IMR-90 (cell line): ENCODE measurements around the gene XAB2. TPM values are rescaled to one million over a fixed set of nuclear protein-coding genes. Genes with fewer than 3 reads are reported as not detected.

Experiments used
- ATAC-seq: fragments of 200-7000 bp; cut with Tn5 transposase; 2 replicates; pipeline ENCODE4 v1.9.1; 2020; ENCODE audit warnings: low read depth, mild to moderate bottlenecking, moderate library complexity
- BruUV-seq: library from RNA; stranded (reverse); fragments of 400-500 nt; replicated peaks from 2 replicates; lab custom pipeline; 2021; lab: Mats Ljungman, UMichigan
- CTCF ChIA-PET: fragments of 300-600 bp; formaldehyde crosslinking; extraction: SDS; loops from one replicate; lab custom pipeline; 2021; ENCODE audit warnings: antibody characterized with exemption; lab: Yijun Ruan, JAX
- POLR2A ChIA-PET: fragments of 300-600 bp; sonication (Branson Sonifier 250); formaldehyde crosslinking; loops from one replicate; lab custom pipeline; 2022; ENCODE audit warnings: antibody characterized with exemption; ENCODE audit not compliant: unreplicated experiment; lab: Charles Lee
- DNase-seq: peaks from one replicate; pipeline ENCODE4 v3.0.0; 2013
- H2AFZ ChIP-seq: replicated peaks from 2 replicates; pipeline ENCODE3; 2013; ENCODE audit warnings: low read length, mild to moderate bottlenecking; ENCODE audit not compliant: poor library complexity
- H2AK5ac ChIP-seq: 2 replicates; pipeline ENCODE4 v1.6.1; 2013; ENCODE audit warnings: low read depth, low read length, inconsistent platforms
- H2AK9ac ChIP-seq: replicated peaks from 2 replicates; pipeline ENCODE3; 2013; ENCODE audit warnings: mild to moderate bottlenecking, low read depth, low read length, moderate library complexity; ENCODE audit not compliant: poor library complexity
- H2BK120ac ChIP-seq: 2 replicates; pipeline ENCODE4 v1.6.1; 2013; ENCODE audit warnings: low read depth, low read length, inconsistent platforms
- H2BK15ac ChIP-seq: 3 replicates; pipeline ENCODE4 v1.6.1; 2013; ENCODE audit warnings: low read depth, low read length, inconsistent platforms
- H2BK20ac ChIP-seq: 2 replicates; pipeline ENCODE4 v1.6.1; 2013; ENCODE audit warnings: low read depth, mild to moderate bottlenecking, inconsistent platforms, low read length, moderate library complexity
- H2BK5ac ChIP-seq: 2 replicates; pipeline ENCODE4 v1.6.1; 2013; ENCODE audit warnings: mild to moderate bottlenecking, low read depth, low read length, inconsistent platforms; ENCODE audit not compliant: poor library complexity, severe bottlenecking
- H3K14ac ChIP-seq: replicated peaks from 2 replicates; pipeline ENCODE4 v1.6.1; 2013; ENCODE audit warnings: low read depth, low read length, inconsistent platforms
- H3K18ac ChIP-seq: 2 replicates; pipeline ENCODE4 v1.6.1; 2013; ENCODE audit warnings: low read depth, low read length, control low read depth
- H3K23ac ChIP-seq: 2 replicates; pipeline ENCODE4 v1.6.1; 2013; ENCODE audit warnings: low read depth, low read length, inconsistent platforms
- H3K27ac ChIP-seq: 2 replicates; pipeline ENCODE4 v1.5.1; 2013; ENCODE audit warnings: mild to moderate bottlenecking, control low read depth, low read length; ENCODE audit not compliant: insufficient read depth
- H3K27me3 ChIP-seq: 2 replicates; pipeline ENCODE4 v1.6.1; 2013; ENCODE audit warnings: low read length; ENCODE audit not compliant: control insufficient read depth, insufficient read depth
- H3K36me3 ChIP-seq: 2 replicates; pipeline ENCODE4 v1.6.1; 2013; ENCODE audit warnings: low read length, mixed read lengths; ENCODE audit not compliant: control insufficient read depth, insufficient read depth
- H3K4ac ChIP-seq: 2 replicates; pipeline ENCODE4 v1.6.1; 2013; ENCODE audit warnings: low read depth, low read length, inconsistent platforms
- H3K4me1 ChIP-seq: 2 replicates; pipeline ENCODE4 v1.6.1; 2013; ENCODE audit warnings: low read length, mixed read lengths; ENCODE audit not compliant: control insufficient read depth, insufficient read depth
- H3K4me2 ChIP-seq: 2 replicates; pipeline ENCODE4 v1.6.1; 2013; ENCODE audit warnings: low read depth, mild to moderate bottlenecking, control low read depth, low read length, moderate library complexity
- H3K4me3 ChIP-seq: 2 replicates; pipeline ENCODE4 v1.5.1; 2013; ENCODE audit warnings: low read depth, mild to moderate bottlenecking, control low read depth, low read length, moderate library complexity; ENCODE audit not compliant: insufficient read depth
- H3K56ac ChIP-seq: 2 replicates; pipeline ENCODE4 v1.6.1; 2013; ENCODE audit warnings: low read length, inconsistent platforms; ENCODE audit not compliant: insufficient read depth; ENCODE audit errors: extremely low read depth
- H3K79me1 ChIP-seq, 2 experiments: 2 replicates each; pipeline ENCODE4 v1.6.1; 2013; ENCODE audit warnings: low read length in 2 of 2, inconsistent platforms in 1 of 2, low read depth in 1 of 2
- H3K9ac ChIP-seq: 2 replicates; pipeline ENCODE4 v1.6.1; 2013; ENCODE audit warnings: low read depth, low read length, control low read depth
- H3K9me1 ChIP-seq: 2 replicates; pipeline ENCODE4 v1.6.1; 2013; ENCODE audit warnings: low read length, inconsistent platforms; ENCODE audit not compliant: insufficient read depth
- H3K9me3 ChIP-seq: 2 replicates; pipeline ENCODE4 v1.6.1; 2013; ENCODE audit warnings: low read length; ENCODE audit not compliant: control insufficient read depth, insufficient read depth
- H4K20me1 ChIP-seq: 2 replicates; pipeline ENCODE4 v1.6.1; 2013; ENCODE audit warnings: low read length, inconsistent platforms; ENCODE audit not compliant: insufficient read depth
- H4K5ac ChIP-seq: 2 replicates; pipeline ENCODE4 v1.6.1; 2013; ENCODE audit warnings: mild to moderate bottlenecking, low read depth, low read length, control low read depth
- H4K8ac ChIP-seq, 2 experiments: 2 replicates each; pipeline ENCODE4 v1.6.1; 2013; ENCODE audit warnings: low read depth in 2 of 2, low read length in 2 of 2, control low read depth in 1 of 2, inconsistent platforms in 1 of 2
- H4K91ac ChIP-seq: 2 replicates; pipeline ENCODE4 v1.6.1; 2013; ENCODE audit warnings: low read depth, low read length, inconsistent platforms; ENCODE audit not compliant: insufficient read depth
- CHD1 ChIP-seq: IDR thresholded peaks from 2 replicates; pipeline ENCODE4 v1.6.1; 2012; ENCODE audit warnings: low read depth, low read length, improper control_type of control experiment
- ELK1 ChIP-seq: fragments of 150-350 bp; IDR thresholded peaks from 2 replicates; pipeline ENCODE4 v1.6.1; 2016; ENCODE audit warnings: low read depth, mild to moderate bottlenecking, low read length, moderate library complexity, borderline replicate concordance
- MXI1 ChIP-seq: IDR thresholded peaks from 2 replicates; pipeline ENCODE4 v1.6.1; 2012; ENCODE audit warnings: low read depth, mild to moderate bottlenecking, low read length, moderate library complexity, borderline replicate concordance
- WGBS, 2 experiments: methylation state at CpG; one replicate each; pipeline versions ENCODE4 v1.1.5 to v1.1.7; 2013; ENCODE audit warnings: missing lambda C conversion rate in 2 of 2; ENCODE audit not compliant: insufficient read length in 1 of 2; ENCODE audit errors: extremely low coverage in 2 of 2; 5-methylcytosine and 5-hydroxymethylcytosine counted together
- dilution Hi-C: fragments of 300-500 bp; cut with HindIII; formaldehyde crosslinking; loops from one replicate; pipeline ENCODE4 v1.14.3; 2018; ENCODE audit warnings: low sequenced_read_pairs; ENCODE audit not compliant: unreplicated experiment
- in situ Hi-C: fragments of 300-500 bp; cut with MboI; formaldehyde crosslinking; loops from 3 replicates; pipeline ENCODE4 v1.14.3; 2019; ENCODE audit warnings: low sequenced_read_pairs, inconsistent platforms, mixed read lengths
- intact Hi-C: fragments of 100-400 bp; cut with micrococcal nuclease; formaldehyde crosslinking; loops from 2 replicates; pipeline ENCODE4 v1.10.0; 2022
- polyA plus RNA-seq, 3 experiments: library from polyadenylated mRNA; depleted of rRNA; stranded (reverse); fragments of >200 nt; gene quantifications; 2 replicates each; pipeline ENCODE4 v1.2.3, GENCODE V29; 2012; ENCODE audit warnings: low replicate concordance in 1 of 3
- total RNA-seq: library from RNA; depleted of rRNA; stranded (reverse); fragments of >200 nt; gene quantifications from 2 replicates; pipeline ENCODE4 v1.2.3, GENCODE V29; 2012

Gene XAB2
- total and polyA plus RNA-seq, 2 of the 4 experiments (the other 2 are of a cell fraction), result 29.9 to 34.4 TPM

- H3K4me3 ChIP-seq, result peak overlapping the region; percentile 46
- peak overlapping the region; percentile 26; the same call in 1 of the 2 replicates for H3K4me2 ChIP-seq
- no peaks in the 10 kb centered on the region for H3K79me1 ChIP-seq
- dilution Hi-C loops (no loop called here), intact Hi-C loops (no loop called here), in situ Hi-C loops (no loop called here)
- H3K4ac ChIP-seq, result no peak overlapping the region
- peaks cover 14% of the 10 kb centered on the region; the same call in 1 of the 2 replicates for H3K27me3 ChIP-seq
- H3K9me3 ChIP-seq, result no peaks in the 10 kb centered on the region
- BruUV-seq, result no TSS peak
- H3K56ac ChIP-seq, result no peak overlapping the region
- ChIA-PET POLR2A (no interaction called here), CTCF (interaction anchor here (1.2 kb wide), 2 partner anchors 15 to 163 kb away, joined by 3 read pairs; no protein-coding TSS in a partner anchor)
- H2AK9ac ChIP-seq, result peak overlapping the region; percentile 81
- WGBS, 2 experiments, result no CpG with 5 or more reads among the region's 30 CpGs
- H3K14ac ChIP-seq, result no peak overlapping the region
- no peak overlapping the region for H3K23ac ChIP-seq
- no peak overlapping the region for H2AK5ac ChIP-seq
- H3K27ac ChIP-seq, result no peak overlapping the region; the same call in 1 of the 2 replicates
- ATAC-seq, result 0 out of 2 replicates have a peak, but pooled peaks have one; percentile 13
- H3K9ac ChIP-seq, result no peak overlapping the region
- no peaks in the 10 kb centered on the region; the same call in 1 of the 2 replicates for H3K36me3 ChIP-seq
- H3K9me1 ChIP-seq, result peaks cover 12% of the 10 kb centered on the region
- no peak overlapping the region for H2BK120ac ChIP-seq
- peaks cover 5% of the 10 kb centered on the region; the same call in 1 of the 2 replicates for H4K20me1 ChIP-seq
- H2BK15ac ChIP-seq, result no peak overlapping the region
- no peak for TF ChIP-seq MXI1
- no peak for TF ChIP-seq CHD1
- TF ChIP-seq ELK1, result no peak
- H4K8ac ChIP-seq, result peak overlapping the region; percentile 50 to 62; a peak in 3 of 4 replicates
- no peak for DNase-seq
- H3K18ac ChIP-seq, result no peak overlapping the region
- H2AFZ ChIP-seq, result peak overlapping the region; percentile 71
- peak overlapping the region; percentile 36; the same call in 1 of the 2 replicates for H4K5ac ChIP-seq
- H2BK20ac ChIP-seq, result no peak overlapping the region
- no peak overlapping the region for H4K91ac ChIP-seq
- no peaks in the 10 kb centered on the region for H3K4me1 ChIP-seq
- no peak overlapping the region for H2BK5ac ChIP-seq
These were observed 8.3 kb upstream of the XAB2 start for GRCh38 chr19:7637374-7638256.
